NCI-H2081 (cell line): ENCODE measurements around the gene BLOC1S5.
"Not testable (repeated sequence)": the region's sequence is repeated elsewhere in the genome, so short reads cannot be mapped to it uniquely, and the experiment has no call there.

ENCODE experiments used
- DNase-seq, 2 experiments: peaks; one replicate each; lab custom pipeline; 2025; lab: John Stamatoyannopoulos, UW

BLOC1S5 gene

DNA sequence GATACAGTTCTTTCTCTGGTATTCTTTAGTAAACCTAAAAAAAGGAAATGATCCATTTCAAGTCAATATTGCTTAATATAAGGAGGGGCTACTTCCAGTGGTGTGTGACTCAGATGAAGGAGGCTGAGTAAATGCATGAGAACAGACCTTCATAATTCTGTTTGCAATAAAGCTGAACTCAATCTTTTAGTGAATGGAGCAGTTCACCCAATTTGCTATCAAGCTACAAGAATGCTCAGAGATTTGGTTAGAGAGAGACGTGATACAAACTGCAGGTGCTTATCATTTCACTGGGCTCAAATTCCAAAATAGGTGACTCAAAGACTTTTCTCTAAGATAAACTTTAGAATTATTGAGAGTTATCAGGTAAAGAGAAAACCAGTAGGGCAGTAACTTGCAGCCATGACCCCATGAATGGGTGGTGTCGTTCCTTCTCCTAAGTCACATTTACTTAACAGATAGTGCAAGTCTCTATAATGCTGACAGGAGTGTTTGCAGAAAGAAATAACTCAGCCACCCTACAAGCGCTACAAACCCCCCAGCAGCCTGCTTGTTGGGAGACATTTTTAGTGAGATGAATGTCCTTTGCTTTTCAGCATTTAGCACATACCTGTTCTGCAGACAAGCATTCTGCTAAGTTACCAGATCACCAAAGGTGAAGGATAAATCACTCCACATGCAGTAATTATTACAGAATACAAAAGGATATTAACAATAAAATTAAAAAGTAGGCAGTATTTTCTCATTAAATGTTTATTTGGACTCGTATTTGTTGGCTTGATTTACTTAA lies 16.4 kb upstream of the BLOC1S5 start:
- DNase-seq = no peak

DNA sequence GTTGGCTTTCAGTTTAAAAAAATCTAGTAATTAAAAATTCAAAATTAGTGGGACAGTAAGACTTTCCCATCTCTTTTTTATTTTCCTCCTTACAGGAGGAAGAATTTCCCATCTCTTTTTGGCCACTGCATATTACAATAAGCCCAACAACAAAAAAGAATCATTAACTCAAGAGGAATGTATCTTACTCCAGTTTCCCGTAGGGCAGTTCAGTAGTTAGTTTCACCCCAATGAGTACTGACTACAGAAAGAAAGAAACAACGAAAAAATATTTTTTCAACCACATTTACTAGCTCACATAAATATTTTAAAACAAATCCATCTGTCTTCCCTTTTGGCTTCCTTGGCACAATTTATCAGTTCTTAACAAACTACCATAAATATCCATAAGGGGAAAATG lies 14.9 kb upstream of the BLOC1S5 start:
- no peak for DNase-seq

- DNase-seq = no peak
These were observed 13.8 kb upstream of the BLOC1S5 start for GRCh38 chr6:8077991-8078390.

DNA sequence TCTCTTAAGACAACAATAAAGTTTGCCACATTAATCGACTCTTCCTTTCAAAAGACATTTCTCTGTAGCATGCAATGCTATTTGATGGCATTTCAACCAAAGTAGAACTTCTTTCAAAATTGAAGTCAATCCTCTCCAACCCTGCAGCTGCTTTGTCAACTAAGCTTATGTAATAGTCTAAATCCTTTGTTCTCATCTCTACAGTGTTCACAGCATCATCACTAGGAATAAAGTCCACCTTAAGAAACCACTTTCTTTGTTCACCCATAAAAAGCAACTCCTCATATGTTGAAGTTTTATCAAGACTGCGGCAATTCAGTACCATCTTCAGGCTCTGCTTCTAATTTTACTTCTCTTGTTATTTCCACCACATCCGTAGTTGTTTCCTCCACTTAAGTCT lies 11.5 kb upstream of the BLOC1S5 start:
- no peak for DNase-seq

DNA sequence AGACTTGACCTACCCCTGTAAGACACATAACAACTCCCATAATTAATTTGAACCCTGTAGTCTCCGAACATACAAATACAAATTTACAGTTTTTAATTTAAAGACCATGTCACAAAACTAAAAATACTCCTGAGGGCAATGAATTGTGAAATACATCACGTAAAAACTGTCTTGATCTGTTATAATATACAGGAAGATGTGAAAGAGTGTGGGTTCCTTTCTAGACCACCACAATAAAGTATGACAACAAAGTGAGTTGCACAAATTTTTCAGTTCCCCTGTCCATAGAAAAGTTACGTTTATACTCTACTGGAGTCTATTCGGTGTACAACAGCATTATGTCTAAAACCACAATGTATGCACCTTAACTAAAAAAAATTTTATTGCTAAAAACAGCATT lies 11.0 kb upstream of the BLOC1S5 start:
- DNase-seq = no peak

- DNase-seq = no peak
These were observed 10.0 kb upstream of the BLOC1S5 start for GRCh38 chr6:8074213-8074612.

- DNase-seq = no peak
These were observed 9.6 kb upstream of the BLOC1S5 start for GRCh38 chr6:8073758-8074157.

- no peak for DNase-seq
These were observed 6.5 kb upstream of the BLOC1S5 start for GRCh38 chr6:8070718-8071117.

DNA sequence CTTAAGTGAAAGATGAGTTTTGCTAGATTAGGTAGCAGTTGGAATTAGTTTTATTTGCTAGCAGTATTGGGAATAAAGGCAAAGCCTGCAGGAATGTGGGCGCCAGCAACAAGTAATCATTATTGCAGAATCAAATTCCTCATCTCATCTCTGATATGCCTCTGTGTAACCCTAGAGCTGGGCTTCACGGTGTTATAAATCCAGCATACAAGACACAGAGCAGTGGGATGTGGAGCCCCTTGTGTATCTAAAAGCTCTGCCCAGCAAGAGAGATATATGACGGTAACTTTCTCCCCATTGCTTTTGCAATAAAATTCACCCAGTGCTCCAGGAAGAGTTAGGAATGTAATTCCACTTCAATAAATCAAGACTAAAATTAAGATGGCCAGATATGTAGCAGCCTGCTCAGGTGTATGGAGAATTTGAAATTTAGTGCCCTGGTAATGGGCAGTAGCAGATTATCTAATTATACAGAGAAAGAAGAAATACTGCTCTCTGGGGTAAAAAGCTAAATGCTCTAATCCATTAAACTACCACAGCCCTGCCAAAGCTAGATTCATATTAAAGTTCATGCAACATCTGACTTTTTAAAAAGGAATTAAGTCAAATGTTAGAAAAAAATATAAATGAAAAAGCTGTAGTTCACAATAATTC lies 5.6 kb upstream of the BLOC1S5 start:
- no peak for DNase-seq

GRCh38 chr6:8069151-8069550 lies 5.0 kb upstream of the BLOC1S5 start:
- DNase-seq = no peak

DNA sequence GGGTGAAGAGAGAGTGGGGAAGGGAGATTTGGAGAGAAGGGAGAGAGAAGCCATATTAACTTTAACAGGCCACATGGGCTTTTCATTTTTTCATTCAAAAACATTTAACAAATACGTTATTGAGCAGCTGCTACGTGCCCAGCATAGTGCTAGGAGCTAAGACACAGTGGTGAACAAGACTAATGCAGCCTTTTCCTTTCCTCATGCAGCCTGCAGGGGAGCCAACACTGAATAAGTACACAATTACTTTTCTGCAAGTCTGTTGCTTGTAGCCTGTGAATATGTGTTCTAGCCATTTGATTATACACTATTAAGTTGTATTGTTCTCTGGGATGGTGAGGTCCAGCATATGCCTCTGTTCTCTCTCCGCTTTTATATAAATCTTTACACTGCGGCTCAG lies 1.9 kb upstream of the BLOC1S5 start:
- DNase-seq = no peak

DNA sequence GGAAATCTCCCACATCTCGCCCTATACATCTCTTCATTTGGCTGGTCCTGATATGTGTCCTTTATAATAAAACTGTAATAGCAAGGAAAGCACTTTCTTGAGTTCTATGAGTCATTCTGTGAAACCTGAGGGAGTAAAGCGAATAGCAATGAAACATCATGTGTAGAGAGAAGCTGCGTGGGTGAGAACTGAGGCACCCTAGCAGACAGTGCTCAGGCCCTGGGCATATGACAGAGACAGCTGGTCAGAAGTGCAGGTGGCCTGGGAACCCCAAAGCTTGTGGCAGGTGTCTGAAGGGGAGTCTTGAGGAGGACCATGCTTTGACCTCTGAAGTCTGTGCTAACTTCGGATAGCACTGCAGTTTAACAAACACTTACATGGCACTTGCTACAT lies 1.3 kb upstream of the BLOC1S5 start:
- no peak for DNase-seq

DNA sequence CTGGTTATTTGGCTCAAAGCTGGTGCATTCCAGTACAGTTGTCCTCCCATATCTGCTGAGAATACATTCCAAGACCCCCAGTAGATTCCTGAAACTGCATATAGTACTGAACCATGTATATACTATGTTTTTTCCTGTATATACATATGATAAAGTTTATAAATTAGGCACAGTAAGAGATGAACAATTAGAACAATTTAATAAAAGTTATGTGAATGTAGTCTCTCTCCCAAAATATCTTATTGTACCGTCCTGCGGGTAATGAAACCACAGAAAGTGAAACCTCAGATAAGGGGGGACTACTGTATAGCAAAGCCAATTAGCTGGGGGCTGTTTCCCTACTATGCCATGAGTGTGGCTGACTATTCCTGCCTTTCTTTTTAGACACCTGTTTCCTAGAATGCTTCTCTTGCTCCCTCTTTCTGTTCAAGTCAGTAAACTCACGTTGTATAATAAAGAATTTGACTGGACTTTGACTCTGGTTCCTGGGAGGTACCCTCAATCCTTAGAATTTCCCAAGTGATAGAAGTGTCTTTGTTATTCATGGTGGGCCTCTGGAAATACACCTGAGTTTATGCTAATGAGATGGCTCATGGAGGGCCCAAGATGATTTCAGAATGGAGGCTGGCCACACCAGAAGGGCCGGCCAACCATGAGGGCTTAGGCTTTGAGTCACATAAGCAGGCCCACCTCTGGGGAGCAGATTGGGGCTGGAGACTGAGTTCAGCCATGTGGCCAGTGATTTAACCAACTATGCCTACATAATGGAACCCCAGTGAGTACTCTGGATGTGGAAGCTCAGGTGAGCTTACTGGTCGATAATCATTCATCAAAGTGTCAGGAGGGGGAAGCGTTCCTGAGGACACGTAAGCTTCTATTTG lies 689 bp upstream of the BLOC1S5 start:
- DNase-seq = no peak

DNA sequence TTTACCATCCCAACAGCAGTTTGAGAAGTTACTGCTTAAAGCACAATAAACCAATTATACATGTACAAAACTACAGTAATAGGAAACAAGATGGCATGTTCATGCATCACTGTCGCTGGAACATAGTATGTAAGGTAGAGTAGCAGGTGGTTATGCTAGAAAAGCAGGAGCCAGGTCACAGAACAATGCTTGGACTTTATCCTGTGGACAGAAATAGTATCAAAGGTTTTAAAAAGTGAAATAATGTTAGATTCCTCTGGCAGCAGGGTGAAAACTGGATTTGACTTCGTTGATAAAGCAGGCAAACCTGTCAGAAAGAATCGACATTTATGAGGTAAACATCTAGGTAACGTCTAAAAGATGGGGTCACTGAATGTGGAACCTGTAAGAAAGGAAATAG lies 2.5 kb downstream of the BLOC1S5 start:
- no peak for DNase-seq

- DNase-seq = no peak
These were observed 3.8 kb downstream of the BLOC1S5 start for GRCh38 chr6:8060346-8060745.

GRCh38 chr6:8059129-8059528 lies 5.1 kb downstream of the BLOC1S5 start:
- peak; percentile 13 to 23 for DNase-seq

- DNase-seq = no peak
These were observed 6.4 kb downstream of the BLOC1S5 start for GRCh38 chr6:8057793-8058192.

GRCh38 chr6:8057263-8057662 lies 6.9 kb downstream of the BLOC1S5 start:
- DNase-seq = no peak

- no peak for DNase-seq
These were observed 9.9 kb downstream of the BLOC1S5 start for GRCh38 chr6:8054276-8054675.

DNA sequence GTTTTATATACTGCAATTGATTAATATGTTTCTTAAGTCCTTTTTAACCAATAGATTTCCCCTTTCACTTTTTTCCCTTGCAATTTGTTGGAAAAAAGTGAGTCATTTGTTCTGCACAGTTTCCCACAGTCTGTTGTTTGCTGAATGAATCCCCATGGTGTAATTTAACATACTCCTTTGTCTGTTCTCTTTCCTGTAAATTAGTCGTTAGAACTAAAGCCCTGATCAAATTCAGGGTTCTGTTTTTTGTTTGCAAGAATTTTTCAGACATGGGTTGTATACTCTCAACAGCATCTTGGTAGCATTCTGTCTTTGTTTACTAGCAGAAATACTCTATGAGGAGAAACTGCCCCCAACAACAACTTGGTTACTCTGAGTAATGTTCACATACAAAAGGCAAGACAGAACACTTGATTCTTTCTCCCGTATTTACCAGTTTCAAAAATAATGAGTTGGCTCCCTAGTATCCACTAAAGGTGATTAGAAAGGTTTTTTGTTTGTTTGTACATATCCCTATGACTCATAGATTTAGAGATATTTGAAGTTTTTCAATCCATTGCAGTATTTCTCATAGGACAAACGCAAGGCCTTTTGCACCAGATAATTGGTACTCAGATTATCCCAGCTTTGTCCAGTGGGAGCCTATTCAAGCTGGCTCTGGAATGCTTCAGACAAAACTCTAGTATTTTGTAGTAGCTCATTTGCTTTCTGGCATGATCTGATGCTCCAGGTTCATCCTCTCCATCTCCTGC lies 16.5 kb downstream of the BLOC1S5 start:
- peak in 1 of 2 experiments; percentile 1 for DNase-seq

DNA sequence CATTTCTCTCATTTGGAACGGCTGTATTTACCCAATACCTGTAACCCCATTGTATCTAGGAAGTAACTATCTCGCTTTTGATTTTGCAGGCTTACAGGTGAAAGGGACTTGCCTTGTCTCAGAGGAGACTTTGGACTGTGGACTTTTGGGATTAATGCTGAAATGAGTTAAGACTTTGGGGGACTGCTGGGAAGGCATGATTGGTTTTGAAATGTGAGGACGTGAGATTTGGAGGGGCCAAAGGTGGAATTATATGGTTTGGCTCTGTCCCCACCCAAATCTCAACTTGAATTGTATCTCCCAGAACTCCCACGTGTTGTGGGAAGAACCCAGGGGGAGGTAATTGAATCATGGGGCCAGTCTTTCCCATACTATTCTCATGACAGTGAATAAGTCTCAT lies 18.4 kb downstream of the BLOC1S5 start:
- DNase-seq = not testable (repeated sequence)

GRCh38 chr6:8043221-8043620 lies 21.0 kb downstream of the BLOC1S5 start:
- DNase-seq = no peak
